PFSK-1 (cell line): Measurements from ENCODE around the gene CUX1.

ENCODE experiments used
- FOXP2 ChIP-seq: optimal IDR thresholded peaks from 2 replicates; pipeline ENCODE3; 2011; ENCODE audit warnings: borderline replicate concordance, control low read depth, inconsistent platforms; ENCODE audit not compliant: insufficient read depth; ENCODE audit errors: extremely low read length, extremely low read depth
- POLR2AphosphoS5 ChIP-seq: IDR thresholded peaks from 2 replicates; pipeline ENCODE4 v1.6.1; 2012; ENCODE audit warnings: low read depth, mild to moderate bottlenecking, control low read depth, low read length, moderate library complexity
- REST ChIP-seq, 2 experiments: IDR thresholded peaks; 2 replicates each; pipeline versions ENCODE4 v1.6.1 to v1.8.0; 2011 to 2012; ENCODE audit warnings: low read depth in 2 of 2, low read length in 2 of 2, control low read depth in 1 of 2, inconsistent platforms in 1 of 2, mild to moderate bottlenecking in 1 of 2, moderate library complexity in 1 of 2; ENCODE audit not compliant: insufficient read depth in 1 of 2
- SIN3A ChIP-seq: IDR thresholded peaks from 2 replicates; pipeline ENCODE4 v1.6.1; 2012; ENCODE audit warnings: mild to moderate bottlenecking, low read length, moderate library complexity, borderline replicate concordance; ENCODE audit not compliant: insufficient read depth
- TAF1 ChIP-seq: IDR thresholded peaks from 2 replicates; pipeline ENCODE4 v1.6.1; 2012; ENCODE audit warnings: low read length, control low read depth, borderline replicate concordance; ENCODE audit not compliant: insufficient read depth

- TF ChIP-seq SIN3A (no peak), POLR2AphosphoS5 (no peak), TAF1 (no peak), REST (IDR thresholded peaks at IDR 0.05; ENCODE audit: insufficient read depth in 1 of 2, low read depth in 2 of 2, low read length in 2 of 2) (no peak), FOXP2 (no peak)
Observed at GRCh38 chr7:101905203-101905865, 87.9 kb downstream of the CUX1 start.
